ENCODE results near the gene DGKI.

DNA sequence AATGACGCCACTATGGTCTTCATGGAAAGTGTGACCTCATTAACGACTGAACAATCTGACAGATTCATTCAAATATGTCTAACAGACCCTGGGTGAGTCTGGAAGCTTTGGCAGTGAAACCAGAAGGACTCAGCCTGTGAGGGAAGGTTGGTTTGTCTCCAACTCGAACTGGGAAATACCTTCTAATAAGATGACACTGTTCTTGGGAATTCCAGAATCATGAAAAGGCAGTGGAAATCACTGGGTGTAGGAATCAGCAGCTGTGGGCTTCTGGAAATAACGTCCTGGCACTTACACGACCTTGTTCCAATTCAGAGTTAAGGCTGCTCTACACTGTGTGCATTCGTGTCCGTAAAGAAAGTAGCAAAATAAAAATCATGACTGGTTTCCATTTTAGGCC, 75.1 kb downstream of the DGKI start:
- no peak for TF ChIP-seq POLR2AphosphoS5 (IDR thresholded peaks at IDR 0.05)
- TF ChIP-seq, protein P1, sequence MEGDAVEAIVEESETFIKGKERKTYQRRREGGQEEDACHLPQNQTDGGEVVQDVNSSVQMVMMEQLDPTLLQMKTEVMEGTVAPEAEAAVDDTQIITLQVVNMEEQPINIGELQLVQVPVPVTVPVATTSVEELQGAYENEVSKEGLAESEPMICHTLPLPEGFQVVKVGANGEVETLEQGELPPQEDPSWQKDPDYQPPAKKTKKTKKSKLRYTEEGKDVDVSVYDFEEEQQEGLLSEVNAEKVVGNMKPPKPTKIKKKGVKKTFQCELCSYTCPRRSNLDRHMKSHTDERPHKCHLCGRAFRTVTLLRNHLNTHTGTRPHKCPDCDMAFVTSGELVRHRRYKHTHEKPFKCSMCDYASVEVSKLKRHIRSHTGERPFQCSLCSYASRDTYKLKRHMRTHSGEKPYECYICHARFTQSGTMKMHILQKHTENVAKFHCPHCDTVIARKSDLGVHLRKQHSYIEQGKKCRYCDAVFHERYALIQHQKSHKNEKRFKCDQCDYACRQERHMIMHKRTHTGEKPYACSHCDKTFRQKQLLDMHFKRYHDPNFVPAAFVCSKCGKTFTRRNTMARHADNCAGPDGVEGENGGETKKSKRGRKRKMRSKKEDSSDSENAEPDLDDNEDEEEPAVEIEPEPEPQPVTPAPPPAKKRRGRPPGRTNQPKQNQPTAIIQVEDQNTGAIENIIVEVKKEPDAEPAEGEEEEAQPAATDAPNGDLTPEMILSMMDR (IDR thresholded peaks at IDR 0.05 in 8 of 11, conservative IDR thresholded peaks at IDR 0.05 in 3 of 11): no peak
- no peak for TF ChIP-seq POLR2A (IDR thresholded peaks at IDR 0.05)

Measured in spleen (tissue), 7 donors.